Small intestine (tissue), 7 donors: ENCODE results near the gene BIN2. TPM values are rescaled to one million over a fixed set of nuclear protein-coding genes. Genes with fewer than 3 reads are reported as not detected.

ENCODE experiments used
- DNase-seq, 2 donors: peaks; one replicate each; pipeline versions ENCODE4 v3.0.0 to v3.0.0-alpha.2; 2013
- FAIRE-seq: peaks from 2 replicates; lab custom pipeline; 2012; peaks lifted over from hg19 to GRCh38; lab: Jason Lieb, UNC
- H3K27ac ChIP-seq, 3 donors: one replicate each; pipeline ENCODE4 v1.5.1; 2013; ENCODE audit warnings: low read length in 2 of 3, mild to moderate bottlenecking in 2 of 3, control low read depth in 1 of 3, inconsistent platforms in 1 of 3, low read depth in 1 of 3, moderate library complexity in 1 of 3
- H3K27me3 ChIP-seq, 3 donors: one replicate each; pipeline ENCODE4 v1.6.1; 2013; ENCODE audit warnings: low read length in 3 of 3, inconsistent platforms in 1 of 3; ENCODE audit not compliant: control insufficient read depth in 3 of 3, insufficient read depth in 3 of 3
- H3K36me3 ChIP-seq, 3 donors: one replicate each; pipeline ENCODE4 v1.6.1; 2013; ENCODE audit warnings: low read length in 3 of 3, inconsistent platforms in 1 of 3, low read depth in 1 of 3, mild to moderate bottlenecking in 1 of 3, moderate library complexity in 1 of 3; ENCODE audit not compliant: control insufficient read depth in 3 of 3, insufficient read depth in 2 of 3
- H3K4me1 ChIP-seq, 3 donors: one replicate each; pipeline ENCODE4 v1.6.1; 2013; ENCODE audit warnings: low read length in 2 of 3, inconsistent platforms in 1 of 3, low read depth in 1 of 3, mild to moderate bottlenecking in 1 of 3, moderate library complexity in 1 of 3; ENCODE audit not compliant: control insufficient read depth in 3 of 3, insufficient read depth in 2 of 3
- H3K4me3 ChIP-seq, 3 donors: one replicate each; pipeline ENCODE4 v1.5.1; 2013; ENCODE audit warnings: low read length in 3 of 3, control low read depth in 1 of 3, inconsistent platforms in 1 of 3, low read depth in 1 of 3, mild to moderate bottlenecking in 1 of 3, moderate library complexity in 1 of 3
- H3K9me3 ChIP-seq, 2 donors: one replicate each; pipeline ENCODE4 v1.6.1; 2013; ENCODE audit warnings: low read depth in 1 of 2, low read length in 1 of 2; ENCODE audit not compliant: control insufficient read depth in 2 of 2, insufficient read depth in 1 of 2
- WGBS, 3 donors: extraction: QIAGEN DNeasy Blood & Tissue Kit; methylation state at CpG; one replicate each; pipeline ENCODE4 v1.1.7; 2013; 5-methylcytosine and 5-hydroxymethylcytosine counted together
- polyA plus RNA-seq, 4 donors: library from polyadenylated mRNA; stranded (reverse) in 3 of 4; unstranded in 1 of 4; fragments of 200-250 nt in 3 of 4; fragments of 120-200 nt in 1 of 4; gene quantifications; one replicate each; pipeline versions ENCODE4 v1.2.1 to v1.2.3, GENCODE V29; 2013
- donor health status: healthy with polysubstance abuse.
- donor health status: control.
- donor health status: control.
- donor health status: Bipolar disorder and iron deficiency.
- donor health status: healthy.

BIN2 gene
- polyA plus RNA-seq, 4 donors, result 1.6 to 6.1 (median 4.0) TPM

DNA sequence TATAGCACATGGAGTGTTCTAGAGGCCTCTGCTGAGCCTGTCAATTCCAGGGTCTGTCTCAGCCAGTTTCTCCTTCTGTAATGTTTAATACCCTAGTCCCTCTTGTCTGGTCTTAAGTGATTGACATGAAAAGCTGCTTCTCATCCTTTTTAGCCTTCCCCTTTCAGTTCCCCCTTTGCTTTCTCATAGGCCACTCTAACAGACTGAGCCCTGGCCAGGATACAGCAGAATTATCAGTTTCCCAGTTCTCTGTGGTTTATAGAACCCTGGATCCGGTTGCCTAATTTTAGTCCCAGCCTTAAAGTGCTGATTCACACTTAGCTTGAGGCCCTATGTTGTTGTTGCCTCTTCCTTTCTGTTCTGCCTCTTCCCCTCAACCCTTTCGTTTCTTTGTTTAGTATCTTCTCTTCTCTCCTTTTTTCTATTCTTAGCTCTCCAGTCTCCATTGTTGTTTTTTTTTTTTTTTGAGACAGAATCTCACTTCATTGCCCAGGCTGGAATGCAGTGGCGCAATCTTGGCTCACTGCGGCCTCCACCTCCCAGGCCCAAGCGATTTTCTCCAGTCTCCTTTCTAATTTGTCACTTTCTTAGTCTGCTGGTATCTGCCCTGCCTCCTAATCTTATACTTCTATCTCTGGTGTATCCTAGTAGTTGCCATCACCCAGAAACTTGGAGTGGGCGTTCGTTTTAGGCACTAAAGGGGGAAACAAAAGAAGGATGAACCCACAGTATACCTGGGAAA is 2.9 kb upstream of the BIN2 start:
- 63 to 80% (median 71%) methylated on average over 7 of the region's 7 CpGs for WGBS, 3 donors

DNA sequence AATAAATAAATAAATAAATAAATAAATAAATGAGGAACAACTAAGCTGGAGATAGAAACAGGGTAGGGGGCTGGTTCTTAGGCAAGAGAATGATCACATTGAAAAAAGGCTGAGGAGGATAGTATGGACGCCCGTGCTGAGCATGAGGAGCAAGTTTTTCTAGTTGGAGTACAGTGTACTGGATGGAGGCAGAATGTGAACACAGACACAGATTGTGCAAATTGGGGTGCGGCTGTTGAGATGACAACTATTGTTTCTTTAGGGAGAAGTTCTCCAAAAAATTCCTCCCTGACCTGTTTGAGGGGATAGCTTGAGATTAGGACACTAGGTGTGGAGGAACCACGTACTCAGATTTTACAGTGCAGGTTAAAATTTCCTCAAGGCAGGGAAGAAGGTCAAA is 979 bp upstream of the BIN2 start:
- H3K27ac ChIP-seq, result peak overlapping the region in 1 of 3 donors; percentile 28
- H3K4me3 ChIP-seq, result no peak overlapping the region
- no peak for FAIRE-seq
- no peaks in the 10 kb centered on the region for H3K36me3 ChIP-seq
- H3K4me1 ChIP-seq, result peaks cover 0 to 5% (median 0%) of the 10 kb centered on the region in 3 donors
- H3K27me3 ChIP-seq, result no peaks in the 10 kb centered on the region
- 81 to 93% (median 92%) methylated on average over 4 of the region's 4 CpGs for WGBS, 3 donors
- H3K9me3 ChIP-seq, result no peaks in the 10 kb centered on the region
- no peak for DNase-seq

More for the DNA sequence above, 2.9 kb upstream of the BIN2 start:
- peak in 1 of 2 donors; percentile 23 for DNase-seq
- Histone ChIP-seq H3K27ac (peak overlapping the region in 2 of 3 donors; percentile 39 to 85), H3K36me3 (no peaks in the 10 kb centered on the region), H3K4me1 (peaks cover 0 to 5% (median 0%) of the 10 kb centered on the region in 3 donors), H3K4me3 (no peak overlapping the region), H3K27me3 (no peaks in the 10 kb centered on the region), H3K9me3 (no peaks in the 10 kb centered on the region)
- FAIRE-seq, result no peak

DNA sequence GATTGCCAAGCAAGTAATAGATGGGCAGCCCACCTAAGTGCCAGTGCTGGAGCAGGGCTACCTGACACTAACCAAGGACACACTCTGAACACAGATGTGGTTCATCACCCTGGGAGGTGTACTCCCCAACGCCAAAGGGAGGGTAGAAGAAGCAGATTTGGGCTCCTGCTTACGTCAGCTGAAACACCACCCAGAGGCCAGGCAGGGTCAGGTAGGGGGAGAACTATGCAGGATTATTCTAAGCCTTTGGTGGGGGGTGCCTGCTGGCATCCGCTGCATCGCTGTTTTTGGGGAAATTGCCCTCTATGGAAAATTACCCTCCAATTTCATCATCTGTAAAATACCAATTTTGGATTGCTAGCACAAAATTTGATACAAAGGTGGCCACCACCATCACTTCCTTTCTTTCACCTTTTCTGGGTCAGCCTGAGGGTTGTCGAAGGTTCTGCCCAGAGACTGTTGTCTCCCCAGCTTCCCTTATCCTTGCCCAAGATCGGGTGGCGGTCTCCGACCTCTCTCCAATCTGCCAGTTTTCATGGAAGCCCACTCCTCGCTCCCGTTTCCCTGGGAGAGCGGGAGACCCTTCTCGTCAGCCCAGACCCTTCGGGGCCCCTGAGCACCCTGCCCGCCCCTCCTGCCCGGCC is 535 bp downstream of the BIN2 start:
- H3K27me3 ChIP-seq, result no peaks in the 10 kb centered on the region
- peak in 1 of 2 donors; percentile 31 for DNase-seq
- H3K27ac ChIP-seq, result peak overlapping the region in 2 of 3 donors; percentile 76 to 94
- peaks cover 0 to 5% (median 0%) of the 10 kb centered on the region in 3 donors for H3K4me1 ChIP-seq
- 67 to 86% (median 70%) methylated on average over 15 of the region's 15 CpGs for WGBS, 3 donors
- H3K4me3 ChIP-seq, result peak overlapping the region; percentile 7 to 70 (median 50)
- no peaks in the 10 kb centered on the region for H3K9me3 ChIP-seq
- FAIRE-seq, result no peak
- H3K36me3 ChIP-seq, result no peaks in the 10 kb centered on the region

DNA sequence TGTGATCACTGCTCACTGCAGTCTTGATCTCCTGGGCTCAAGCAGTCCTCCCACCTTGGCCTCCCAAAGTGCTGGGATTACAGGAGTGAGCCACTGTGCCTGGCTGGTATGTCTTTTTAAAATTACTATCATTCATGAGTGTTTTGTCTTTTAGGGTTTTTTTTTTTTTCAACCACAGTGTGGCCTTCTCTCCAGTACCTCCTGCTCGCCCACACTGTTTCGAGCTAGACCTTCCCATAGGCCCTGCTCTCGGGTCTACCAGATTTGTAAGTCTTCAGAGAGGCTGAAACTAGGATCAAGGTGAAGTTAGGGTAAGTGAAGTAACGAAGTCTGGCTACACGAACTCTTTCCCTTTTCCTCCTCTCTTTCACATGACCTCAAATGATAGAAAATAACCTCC is 1.5 kb downstream of the BIN2 start:
- WGBS, 3 donors, result 60 to 77% (median 71%) methylated on average over 5 of the region's 5 CpGs
- Histone ChIP-seq H3K4me3 (peak overlapping the region in 1 of 3 donors; percentile 50), H3K9me3 (no peaks in the 10 kb centered on the region), H3K27me3 (no peaks in the 10 kb centered on the region), H3K4me1 (peaks cover 0 to 5% (median 0%) of the 10 kb centered on the region in 3 donors), H3K36me3 (no peaks in the 10 kb centered on the region), H3K27ac (peak overlapping the region in 2 of 3 donors; percentile 43 to 94)
- DNase-seq, result no peak
- no peak for FAIRE-seq

DNA sequence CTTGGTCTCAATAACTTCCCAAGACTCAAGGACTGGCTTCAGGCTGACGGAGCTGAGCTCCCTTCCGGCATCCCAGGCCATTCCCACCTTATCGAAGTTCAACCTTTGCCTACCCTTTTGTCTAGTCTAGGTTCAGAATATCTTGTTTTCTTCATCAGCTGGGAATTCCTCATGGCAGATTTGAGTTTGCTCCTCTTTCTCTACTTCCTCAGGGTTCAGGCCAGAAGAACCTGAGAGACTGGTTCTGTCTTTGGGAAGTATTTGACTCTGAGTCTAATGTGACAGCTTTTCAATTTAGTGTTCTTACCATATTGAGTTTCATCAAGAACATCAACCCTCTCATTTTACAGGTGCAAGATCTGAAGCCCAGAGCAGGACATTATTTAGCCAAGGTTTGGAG is 2.1 kb downstream of the BIN2 start:
- H3K27ac ChIP-seq, result no peak overlapping the region
- no peaks in the 10 kb centered on the region for H3K36me3 ChIP-seq
- FAIRE-seq (no peak), DNase-seq (no peak)
- H3K4me3 ChIP-seq, result no peak overlapping the region
- 83 to 85% (median 85%) methylated on average over 3 of the region's 3 CpGs for WGBS, 3 donors
- peaks cover 0 to 5% (median 0%) of the 10 kb centered on the region in 3 donors for H3K4me1 ChIP-seq
- no peaks in the 10 kb centered on the region for H3K9me3 ChIP-seq
- H3K27me3 ChIP-seq, result no peaks in the 10 kb centered on the region

DNA sequence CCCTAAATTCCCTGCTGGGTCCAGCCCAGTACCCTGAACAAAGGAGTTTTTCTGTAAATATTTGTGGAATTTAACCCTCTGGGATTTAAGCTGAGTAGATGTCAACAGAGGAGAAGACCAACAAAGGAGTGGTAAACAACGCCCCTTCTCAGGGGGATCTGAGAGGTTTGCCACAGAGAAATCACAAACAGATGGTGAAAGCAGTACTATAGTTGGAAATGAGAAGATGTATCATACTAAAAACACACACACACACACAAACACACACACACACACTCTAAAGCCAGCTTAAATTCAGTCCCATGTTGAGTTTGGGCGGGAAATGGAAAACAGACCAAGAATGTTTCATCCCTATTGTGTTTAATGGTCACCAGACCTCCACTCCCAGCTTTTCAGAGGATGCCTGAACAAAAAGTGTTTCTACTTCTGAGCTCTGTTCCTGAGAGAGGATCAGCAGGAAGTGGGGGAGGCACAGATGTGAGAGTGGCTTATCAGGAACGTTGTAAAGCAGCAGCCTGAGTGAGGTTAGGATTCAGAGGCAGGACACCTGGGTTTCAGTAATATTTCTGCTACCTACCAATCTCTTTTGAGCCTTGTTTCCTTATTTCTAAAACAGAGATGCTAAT is 3.2 kb downstream of the BIN2 start:
- peak in 1 of 2 donors; percentile 20 for DNase-seq
- Histone ChIP-seq H3K9me3 (no peaks in the 10 kb centered on the region), H3K4me3 (no peak overlapping the region), H3K27ac (peak overlapping the region in 1 of 3 donors; percentile 48), H3K36me3 (no peaks in the 10 kb centered on the region), H3K4me1 (peaks cover 0 to 2% (median 0%) of the 10 kb centered on the region in 3 donors), H3K27me3 (no peaks in the 10 kb centered on the region)
- FAIRE-seq, result no peak
- 28 to 46% (median 40%) methylated on average over 3 of the region's 3 CpGs for WGBS, 3 donors

DNA sequence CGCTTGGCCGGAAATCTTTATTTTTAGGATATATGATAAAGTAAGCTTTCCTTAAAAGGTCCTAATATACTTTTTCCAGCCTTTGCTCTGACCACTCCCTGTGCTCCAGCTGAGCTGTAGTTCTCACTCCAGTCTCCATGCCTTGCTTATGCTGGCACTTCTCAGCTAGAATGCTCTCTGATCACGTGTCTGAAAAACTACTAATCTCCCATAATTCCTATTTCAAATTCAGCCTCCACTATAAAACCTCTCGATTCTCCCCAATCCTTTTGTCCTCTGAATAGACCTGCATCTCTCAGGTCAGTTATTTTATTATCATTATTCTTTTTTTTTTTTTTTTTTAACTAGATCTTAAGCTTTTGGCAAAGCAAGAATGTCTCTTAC is 3.7 kb downstream of the BIN2 start:
- Histone ChIP-seq H3K36me3 (no peaks in the 10 kb centered on the region), H3K27me3 (no peaks in the 10 kb centered on the region), H3K4me3 (no peak overlapping the region), H3K4me1 (peaks cover 0 to 2% (median 0%) of the 10 kb centered on the region in 3 donors), H3K27ac (peak overlapping the region in 1 of 3 donors; percentile 32), H3K9me3 (no peaks in the 10 kb centered on the region)
- no peak for FAIRE-seq
- no peak for DNase-seq
- WGBS, 3 donors, result 71 to 84% (median 80%) methylated on average over 4 of the region's 4 CpGs

DNA sequence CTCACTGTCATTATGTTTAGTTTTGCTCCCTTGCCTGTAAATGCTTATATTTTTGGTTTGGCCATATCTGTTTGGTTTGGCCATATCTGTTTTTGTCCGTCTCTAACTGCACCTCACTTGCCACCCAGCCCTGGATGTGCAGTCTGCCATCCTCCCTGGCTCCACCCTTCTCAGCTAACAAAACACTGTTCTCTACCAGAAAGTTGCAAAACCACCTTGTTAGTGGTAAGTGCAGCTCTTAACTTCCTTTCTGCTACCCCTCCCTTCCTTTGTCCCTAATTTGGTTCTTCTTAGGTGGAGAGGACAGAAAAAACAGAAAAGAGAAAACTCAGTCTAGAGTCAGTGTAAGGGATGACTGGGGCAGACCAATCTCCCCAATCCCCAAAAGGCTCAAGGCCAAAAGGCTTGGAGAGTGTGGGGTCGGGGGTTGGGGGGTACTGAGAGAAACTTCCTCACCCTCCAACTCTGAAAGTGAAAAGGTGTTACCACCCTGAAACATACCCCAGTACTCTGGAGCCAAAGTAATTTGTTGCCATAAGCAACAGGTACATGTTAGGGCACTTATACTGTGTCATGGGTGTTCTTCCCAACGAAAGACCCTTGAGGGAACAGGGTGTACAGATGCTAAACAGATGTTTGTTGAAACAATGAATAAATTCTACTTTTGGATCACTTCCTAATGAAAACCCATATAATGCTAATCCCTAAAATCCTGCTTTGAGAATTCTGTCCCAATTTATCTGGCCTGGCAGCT is 5.0 kb downstream of the BIN2 start:
- 44 to 63% (median 50%) methylated on average over 3 of the region's 3 CpGs for WGBS, 3 donors
- no peaks in the 10 kb centered on the region for H3K9me3 ChIP-seq
- peak overlapping the region in 2 of 3 donors; percentile 14 to 68 for H3K27ac ChIP-seq
- H3K36me3 ChIP-seq, result no peaks in the 10 kb centered on the region
- no peak overlapping the region for H3K4me3 ChIP-seq
- peaks cover 0 to 2% (median 0%) of the 10 kb centered on the region in 3 donors for H3K4me1 ChIP-seq
- DNase-seq (peak in 1 of 2 donors; percentile 49), FAIRE-seq (no peak)
- no peaks in the 10 kb centered on the region for H3K27me3 ChIP-seq
